ENCODE measurements around the gene TMEM144. TPM values are rescaled to one million over a fixed set of nuclear protein-coding genes. Genes with fewer than 3 reads are reported as not detected.

TMEM144 gene
- total RNA-seq, 1 experiment from 2014 or later: 3.4 TPM

GRCh38 chr4:158268553-158268952 is 58.3 kb downstream of the TMEM144 start:
- H4K20me1 ChIP-seq (ENCODE audit: control insufficient read depth, insufficient read depth, insufficient read length): no peaks in the 10 kb centered on the region
- no peak overlapping the region for H4K8ac ChIP-seq (replicated peaks; ENCODE audit: insufficient read length, low read depth, low read length)
- no peaks in the 10 kb centered on the region for H3K79me1 ChIP-seq (ENCODE audit: insufficient read depth, low read depth, low read length, poor library complexity, severe bottlenecking)
- DNase-seq: no peak
- no peaks in the 10 kb centered on the region for H3K23me2 ChIP-seq (ENCODE audit: insufficient read length, low read depth, low read length, poor library complexity, severe bottlenecking)
- no peak overlapping the region for H3K4me2 ChIP-seq (ENCODE audit: insufficient read depth, insufficient read length, low read length)
- H4K91ac ChIP-seq (ENCODE audit: insufficient read length, low read depth, low read length): no peak overlapping the region
- no CpG with 5 or more reads among the region's 2 CpGs for WGBS (ENCODE audit: extremely low coverage, insufficient read length, low lambda C conversion rate)
- Mint-ChIP-seq H3K4me3 (no peak overlapping the region), H3K36me3 (ENCODE audit: insufficient read depth in 1 of 3, low read depth in 3 of 3) (no peaks in the 10 kb centered on the region), H3K27me3 (ENCODE audit: low read depth) (no peaks in the 10 kb centered on the region), H3K4me1 (peaks cover 15 to 19% of the 10 kb centered on the region in 2 experiments), H3K9me3 (no peaks in the 10 kb centered on the region), H3K27ac (no peak overlapping the region)
- no peak overlapping the region for H2AFZ ChIP-seq (ENCODE audit: low read length)
- H3K9ac ChIP-seq (ENCODE audit: extremely low read depth, insufficient read length, low read length): no peak overlapping the region
- no peak overlapping the region for H3K56ac ChIP-seq (ENCODE audit: insufficient read length, low read depth, low read length)
- H3K79me2 ChIP-seq (ENCODE audit: insufficient read depth, low read length): no peaks in the 10 kb centered on the region
- H3K27ac ChIP-seq (ENCODE audit: insufficient read length, low read depth, low read length): no peak overlapping the region
- H3K27me3 ChIP-seq (ENCODE audit: insufficient read depth, low read length): no peaks in the 10 kb centered on the region
- H3K9me3 ChIP-seq (ENCODE audit: control insufficient read depth, low read depth, low read length): no peaks in the 10 kb centered on the region
- no peak overlapping the region for H3K18ac ChIP-seq (ENCODE audit: insufficient read length, low read depth, low read length)
- TF ChIP-seq, protein P1, sequence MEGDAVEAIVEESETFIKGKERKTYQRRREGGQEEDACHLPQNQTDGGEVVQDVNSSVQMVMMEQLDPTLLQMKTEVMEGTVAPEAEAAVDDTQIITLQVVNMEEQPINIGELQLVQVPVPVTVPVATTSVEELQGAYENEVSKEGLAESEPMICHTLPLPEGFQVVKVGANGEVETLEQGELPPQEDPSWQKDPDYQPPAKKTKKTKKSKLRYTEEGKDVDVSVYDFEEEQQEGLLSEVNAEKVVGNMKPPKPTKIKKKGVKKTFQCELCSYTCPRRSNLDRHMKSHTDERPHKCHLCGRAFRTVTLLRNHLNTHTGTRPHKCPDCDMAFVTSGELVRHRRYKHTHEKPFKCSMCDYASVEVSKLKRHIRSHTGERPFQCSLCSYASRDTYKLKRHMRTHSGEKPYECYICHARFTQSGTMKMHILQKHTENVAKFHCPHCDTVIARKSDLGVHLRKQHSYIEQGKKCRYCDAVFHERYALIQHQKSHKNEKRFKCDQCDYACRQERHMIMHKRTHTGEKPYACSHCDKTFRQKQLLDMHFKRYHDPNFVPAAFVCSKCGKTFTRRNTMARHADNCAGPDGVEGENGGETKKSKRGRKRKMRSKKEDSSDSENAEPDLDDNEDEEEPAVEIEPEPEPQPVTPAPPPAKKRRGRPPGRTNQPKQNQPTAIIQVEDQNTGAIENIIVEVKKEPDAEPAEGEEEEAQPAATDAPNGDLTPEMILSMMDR (conservative IDR thresholded peaks at IDR 0.05): peak; percentile 39; the same call in 2 of the 3 replicates
- H2BK15ac ChIP-seq (ENCODE audit: low read depth, low read length): no peak overlapping the region
- H3T11ph ChIP-seq (ENCODE audit: low read length): no peak overlapping the region
- no peak overlapping the region for H3K23ac ChIP-seq (ENCODE audit: insufficient read length, low read depth, low read length)
- H2AK5ac ChIP-seq (ENCODE audit: insufficient read length, low read length): no peak overlapping the region
- no peak overlapping the region for H2BK120ac ChIP-seq (ENCODE audit: low read depth, low read length, poor library complexity, severe bottlenecking)
- H3K4ac ChIP-seq (ENCODE audit: low read depth, low read length): no peak overlapping the region
- H2BK12ac ChIP-seq (ENCODE audit: insufficient read length, low read depth, low read length): no peak overlapping the region
- no peak overlapping the region for H4K5ac ChIP-seq (ENCODE audit: insufficient read length, low read depth, low read length)
- no peaks in the 10 kb centered on the region; the same call in 1 of the 2 replicates for H3K4me1 ChIP-seq (ENCODE audit: insufficient read depth, low read length)
- H3K14ac ChIP-seq (ENCODE audit: insufficient read depth, low read length): no peak overlapping the region
- no peak overlapping the region for H2BK20ac ChIP-seq (ENCODE audit: low read depth, low read length, poor library complexity, severe bottlenecking)
- H2BK5ac ChIP-seq (ENCODE audit: insufficient read length, low read length): no peak overlapping the region

All from H9 (cell line).